Measurements from ENCODE around the gene MAML1.
"Not testable (repeated sequence)": the region's sequence is repeated elsewhere in the genome, so short reads cannot be mapped to it uniquely, and the experiment has no call there.

MAML1 gene

GRCh38 chr5:179732412-179732917, at the start of gene MAML1:
Gene MAML1 (plus strand): TSS chr5:179732822. CDS start chr5:179733113, 291 bp downstream.
- peak within 1 kb of the TSS; percentile 89 for H3K4me3 ChIP-seq (ENCODE audit: low read depth, low read length)

GRCh38 chr5:179689212-179689611, 43.4 kb upstream of the MAML1 start:
- not testable (repeated sequence) for H3K4me3 ChIP-seq (ENCODE audit: low read depth, low read length)

- no peak overlapping the region for H3K4me3 ChIP-seq (ENCODE audit: low read depth, low read length)
Measured at GRCh38 chr5:179694561-179694960, 38.1 kb upstream of the MAML1 start.

GRCh38 chr5:179696603-179697002, 36.0 kb upstream of the MAML1 start:
- H3K4me3 ChIP-seq (ENCODE audit: low read depth, low read length) = no peak overlapping the region

- no peak overlapping the region for H3K4me3 ChIP-seq (ENCODE audit: low read depth, low read length)
Measured at GRCh38 chr5:179697108-179697507, 35.5 kb upstream of the MAML1 start.

GRCh38 chr5:179697543-179697942, 35.1 kb upstream of the MAML1 start:
- H3K4me3 ChIP-seq (ENCODE audit: low read depth, low read length) = not testable (repeated sequence)

- H3K4me3 ChIP-seq (ENCODE audit: low read depth, low read length) = peak overlapping the region; percentile 97
Measured at GRCh38 chr5:179697993-179698934, 34.4 kb upstream of the MAML1 start.

GRCh38 chr5:179698935-179699615, 33.5 kb upstream of the MAML1 start, which contains the start of gene CANX:
Gene CANX (plus strand): TSS chr5:179698967. CDS start chr5:179705682, 6,715 bp downstream.
- peak within 1 kb of the TSS; percentile 97 for H3K4me3 ChIP-seq (ENCODE audit: low read depth, low read length)

- H3K4me3 ChIP-seq (ENCODE audit: low read depth, low read length) = peak overlapping the region; percentile 97
Measured at GRCh38 chr5:179699616-179700237, 32.9 kb upstream of the MAML1 start.

GRCh38 chr5:179700401-179700918, 32.2 kb upstream of the MAML1 start:
- H3K4me3 ChIP-seq (ENCODE audit: low read depth, low read length) = peak overlapping the region; percentile 97

GRCh38 chr5:179716286-179716685, 16.3 kb upstream of the MAML1 start:
- no peak overlapping the region for H3K4me3 ChIP-seq (ENCODE audit: low read depth, low read length)

- no peak overlapping the region for H3K4me3 ChIP-seq (ENCODE audit: low read depth, low read length)
Measured at GRCh38 chr5:179720222-179720621, 12.4 kb upstream of the MAML1 start.

- H3K4me3 ChIP-seq (ENCODE audit: low read depth, low read length) = no peak overlapping the region
Measured at GRCh38 chr5:179724163-179724562, 8.5 kb upstream of the MAML1 start.

- no peak overlapping the region for H3K4me3 ChIP-seq (ENCODE audit: low read depth, low read length)
Measured at GRCh38 chr5:179727106-179727505, 5.5 kb upstream of the MAML1 start.

- no peak overlapping the region for H3K4me3 ChIP-seq (ENCODE audit: low read depth, low read length)
Measured at GRCh38 chr5:179729303-179729702, 3.3 kb upstream of the MAML1 start.

GRCh38 chr5:179729727-179730126, 2.9 kb upstream of the MAML1 start:
- H3K4me3 ChIP-seq (ENCODE audit: low read depth, low read length) = no peak overlapping the region

- no peak overlapping the region for H3K4me3 ChIP-seq (ENCODE audit: low read depth, low read length)
Measured at GRCh38 chr5:179730356-179730755, 2.3 kb upstream of the MAML1 start.

GRCh38 chr5:179730852-179731251, 1.8 kb upstream of the MAML1 start:
- no peak overlapping the region for H3K4me3 ChIP-seq (ENCODE audit: low read depth, low read length)

- no peak overlapping the region for H3K4me3 ChIP-seq (ENCODE audit: low read depth, low read length)
Measured at GRCh38 chr5:179731791-179732411, 721 bp upstream of the MAML1 start.

- peak overlapping the region; percentile 89 for H3K4me3 ChIP-seq (ENCODE audit: low read depth, low read length)
Measured at GRCh38 chr5:179732918-179733771, 523 bp downstream of the MAML1 start.
